ENCODE measurements around the gene CACNA1E. TPM values are rescaled to one million over a fixed set of nuclear protein-coding genes. Genes with fewer than 3 reads are reported as not detected.

Gene CACNA1E
- total RNA-seq, 2 donors from 2014 or later, result 0.11 TPM; not detected in 1

DNA sequence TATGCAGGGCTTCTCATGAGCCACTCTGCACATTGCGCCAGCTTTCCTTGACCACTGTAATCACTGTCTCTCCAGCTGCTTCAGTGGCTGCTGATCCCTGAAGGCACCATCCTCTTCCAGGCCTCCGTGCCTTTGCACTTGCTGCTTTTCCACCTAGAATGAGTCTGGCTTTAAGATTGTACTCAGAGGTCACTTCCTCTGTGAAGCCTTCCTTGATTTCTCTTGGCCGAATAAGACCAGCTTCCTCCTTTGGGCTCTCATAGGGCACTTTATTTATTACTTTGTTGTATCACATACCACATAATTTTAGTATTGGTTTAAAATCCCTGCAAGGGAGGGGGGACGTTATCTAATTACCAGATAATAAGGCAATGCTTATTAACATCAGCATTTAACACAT lies 10.6 kb downstream of the CACNA1E start:
- ATAC-seq (replicated peaks), result no peak
- peaks cover 57% of the 10 kb centered on the region for H3K27me3 Mint-ChIP-seq
- no peaks in the 10 kb centered on the region for H3K9me3 Mint-ChIP-seq
- H3K4me3 Mint-ChIP-seq, result no peak overlapping the region
- H3K4me1 Mint-ChIP-seq, result no peaks in the 10 kb centered on the region
- no peaks in the 10 kb centered on the region for H3K36me3 Mint-ChIP-seq (ENCODE audit: low read depth)
- H3K27ac Mint-ChIP-seq, result no peak overlapping the region

- H3K4me3 Mint-ChIP-seq, result no peak overlapping the region
- H3K27me3 Mint-ChIP-seq, result peaks cover 53% of the 10 kb centered on the region
- no peak for ATAC-seq (replicated peaks)
- no peak overlapping the region for H3K27ac Mint-ChIP-seq
- H3K4me1 Mint-ChIP-seq, result no peaks in the 10 kb centered on the region
- no peaks in the 10 kb centered on the region for H3K9me3 Mint-ChIP-seq
- H3K36me3 Mint-ChIP-seq (ENCODE audit: low read depth), result no peaks in the 10 kb centered on the region
These were observed 13.4 kb downstream of the CACNA1E start for GRCh38 chr1:181496759-181497158.

DNA sequence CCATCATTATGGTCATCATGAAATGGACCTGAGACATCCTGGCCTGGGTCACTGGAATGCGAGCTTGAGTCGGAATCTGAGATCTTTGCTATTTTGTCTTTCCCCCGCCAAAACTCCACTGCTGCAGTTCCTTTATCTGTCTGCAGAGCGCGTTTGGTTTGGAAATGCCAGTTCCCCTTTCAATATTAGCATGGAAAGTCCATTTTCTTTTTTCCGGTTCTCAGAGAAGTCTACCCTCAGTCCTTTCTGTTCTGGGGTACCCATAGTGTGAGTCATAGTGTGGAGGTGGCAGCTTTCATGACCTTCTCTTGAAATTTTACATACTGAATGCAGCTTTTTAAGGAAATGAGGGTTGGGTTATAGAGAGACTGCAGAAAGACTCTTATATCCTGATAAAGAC lies 14.6 kb downstream of the CACNA1E start:
- H3K27me3 Mint-ChIP-seq, result peaks cover 48% of the 10 kb centered on the region

GRCh38 chr1:181499825-181500224 lies 16.5 kb downstream of the CACNA1E start:
- peaks cover 47% of the 10 kb centered on the region for H3K27me3 Mint-ChIP-seq
- H3K36me3 Mint-ChIP-seq (ENCODE audit: low read depth), result no peaks in the 10 kb centered on the region
- H3K9me3 Mint-ChIP-seq, result no peaks in the 10 kb centered on the region
- no peaks in the 10 kb centered on the region for H3K4me1 Mint-ChIP-seq
- ATAC-seq (replicated peaks), result no peak
- no peak overlapping the region for H3K4me3 Mint-ChIP-seq
- H3K27ac Mint-ChIP-seq, result no peak overlapping the region

More for the DNA sequence above, 14.6 kb downstream of the CACNA1E start:
- Mint-ChIP-seq H3K4me1 (no peaks in the 10 kb centered on the region), H3K4me3 (no peak overlapping the region), H3K9me3 (no peaks in the 10 kb centered on the region), H3K36me3 (ENCODE audit: low read depth) (no peaks in the 10 kb centered on the region), H3K27ac (no peak overlapping the region)
- ATAC-seq (replicated peaks), result no peak

DNA sequence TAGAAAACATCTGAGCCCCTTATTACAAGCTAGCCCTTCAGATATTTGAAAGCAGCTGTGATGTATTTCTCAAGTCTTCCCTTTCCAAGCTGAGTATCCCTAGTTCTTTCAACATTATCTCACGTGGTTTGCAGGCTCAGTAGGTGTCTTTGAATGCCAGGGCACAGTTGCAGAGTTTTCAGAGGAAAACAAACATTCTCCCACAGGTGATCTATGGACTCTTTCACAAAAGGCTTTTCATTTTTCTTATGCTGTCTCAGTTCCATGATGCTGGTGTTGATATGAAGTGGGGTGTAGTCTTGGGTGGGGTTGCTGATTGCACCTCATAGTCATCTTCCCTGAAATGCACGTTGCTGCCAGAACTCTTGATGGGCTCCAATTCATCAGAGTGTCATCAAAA lies 17.3 kb downstream of the CACNA1E start:
- Mint-ChIP-seq H3K4me3 (no peak overlapping the region), H3K4me1 (no peaks in the 10 kb centered on the region), H3K27me3 (peaks cover 47% of the 10 kb centered on the region), H3K36me3 (ENCODE audit: low read depth) (no peaks in the 10 kb centered on the region), H3K9me3 (no peaks in the 10 kb centered on the region), H3K27ac (no peak overlapping the region)
- ATAC-seq (replicated peaks), result no peak

DNA sequence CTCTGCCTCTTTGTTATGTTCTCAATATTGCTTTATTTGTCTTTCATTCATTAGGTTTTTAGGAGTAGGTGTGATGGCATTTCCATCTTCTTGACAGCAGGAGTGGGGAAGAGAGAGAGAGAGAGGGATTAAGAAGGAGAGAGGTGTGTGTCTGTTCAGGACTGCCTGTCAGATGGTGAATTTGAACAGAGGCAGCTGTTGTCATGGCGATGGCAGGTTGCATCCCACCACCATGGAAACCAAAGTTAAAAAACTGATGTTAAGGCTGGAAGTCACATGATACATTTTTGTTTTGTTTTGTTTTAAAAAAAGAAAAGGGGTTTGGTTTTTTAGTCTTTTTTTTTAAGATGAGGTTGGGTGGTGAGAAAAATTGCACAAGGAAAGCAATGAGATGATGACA lies 18.3 kb downstream of the CACNA1E start:
- Mint-ChIP-seq H3K4me1 (no peaks in the 10 kb centered on the region), H3K36me3 (ENCODE audit: low read depth) (no peaks in the 10 kb centered on the region), H3K4me3 (no peak overlapping the region), H3K27ac (no peak overlapping the region), H3K9me3 (no peaks in the 10 kb centered on the region), H3K27me3 (peaks cover 42% of the 10 kb centered on the region)
- ATAC-seq (replicated peaks), result no peak

DNA sequence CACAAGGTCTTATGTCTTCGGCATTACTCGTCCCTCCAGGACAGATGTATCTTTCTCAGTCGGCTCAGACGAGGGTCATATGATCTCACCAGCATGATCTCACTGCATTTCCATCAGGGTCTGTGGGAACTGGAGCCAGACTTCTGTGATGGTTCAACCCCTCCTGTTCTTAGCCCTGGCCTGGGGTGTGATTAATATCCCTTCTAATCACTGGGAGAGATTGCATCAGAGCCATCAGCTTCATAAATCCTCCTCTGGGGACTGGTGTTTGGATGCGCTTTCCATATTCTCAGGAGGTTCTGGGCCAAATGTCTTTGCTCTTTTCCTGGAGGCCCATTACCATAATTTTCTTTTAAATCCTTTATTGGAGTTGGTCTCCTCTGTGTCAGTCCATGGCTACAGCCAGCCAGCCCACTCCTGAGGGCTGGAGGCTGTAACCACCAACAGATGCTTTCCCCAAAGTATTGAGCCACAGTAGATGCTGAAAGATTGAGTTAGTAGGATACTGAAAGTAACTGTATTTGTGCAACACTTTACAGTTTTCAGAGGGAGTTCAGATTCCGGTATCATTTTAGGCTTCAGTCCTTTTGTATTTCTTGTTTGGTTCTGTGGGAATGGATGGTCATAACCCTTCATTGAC lies 20.0 kb downstream of the CACNA1E start:
- Mint-ChIP-seq H3K27ac (no peak overlapping the region), H3K36me3 (ENCODE audit: low read depth) (no peaks in the 10 kb centered on the region), H3K9me3 (no peaks in the 10 kb centered on the region), H3K4me3 (no peak overlapping the region), H3K4me1 (no peaks in the 10 kb centered on the region), H3K27me3 (peaks cover 30% of the 10 kb centered on the region)
- ATAC-seq (replicated peaks), result no peak

DNA sequence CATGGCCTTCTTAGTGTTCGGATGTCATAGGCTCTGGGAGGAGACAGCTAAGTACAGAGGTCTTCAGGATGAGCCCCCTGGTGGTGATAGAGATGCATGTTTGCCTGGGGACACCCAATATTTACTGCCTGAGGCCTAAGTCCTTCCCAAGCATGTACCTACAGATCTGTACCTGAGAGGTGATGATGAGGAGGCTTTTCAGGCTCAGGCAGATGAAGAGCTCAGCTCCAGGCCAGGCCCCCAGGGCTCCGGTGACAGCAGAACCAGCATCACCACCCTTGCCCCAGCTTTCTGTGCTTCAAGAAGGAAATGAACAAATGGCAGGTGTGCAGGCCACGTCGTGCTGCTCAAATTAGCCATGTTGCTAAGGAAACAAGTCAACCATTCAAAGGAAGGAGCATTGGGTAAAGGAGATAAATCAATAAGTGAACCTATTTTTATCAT lies 21.1 kb downstream of the CACNA1E start:
- Mint-ChIP-seq H3K9me3 (no peaks in the 10 kb centered on the region), H3K36me3 (ENCODE audit: low read depth) (no peaks in the 10 kb centered on the region), H3K27ac (no peak overlapping the region), H3K4me3 (no peak overlapping the region), H3K4me1 (no peaks in the 10 kb centered on the region), H3K27me3 (peaks cover 23% of the 10 kb centered on the region)
- ATAC-seq (replicated peaks), result peak; percentile 19

DNA sequence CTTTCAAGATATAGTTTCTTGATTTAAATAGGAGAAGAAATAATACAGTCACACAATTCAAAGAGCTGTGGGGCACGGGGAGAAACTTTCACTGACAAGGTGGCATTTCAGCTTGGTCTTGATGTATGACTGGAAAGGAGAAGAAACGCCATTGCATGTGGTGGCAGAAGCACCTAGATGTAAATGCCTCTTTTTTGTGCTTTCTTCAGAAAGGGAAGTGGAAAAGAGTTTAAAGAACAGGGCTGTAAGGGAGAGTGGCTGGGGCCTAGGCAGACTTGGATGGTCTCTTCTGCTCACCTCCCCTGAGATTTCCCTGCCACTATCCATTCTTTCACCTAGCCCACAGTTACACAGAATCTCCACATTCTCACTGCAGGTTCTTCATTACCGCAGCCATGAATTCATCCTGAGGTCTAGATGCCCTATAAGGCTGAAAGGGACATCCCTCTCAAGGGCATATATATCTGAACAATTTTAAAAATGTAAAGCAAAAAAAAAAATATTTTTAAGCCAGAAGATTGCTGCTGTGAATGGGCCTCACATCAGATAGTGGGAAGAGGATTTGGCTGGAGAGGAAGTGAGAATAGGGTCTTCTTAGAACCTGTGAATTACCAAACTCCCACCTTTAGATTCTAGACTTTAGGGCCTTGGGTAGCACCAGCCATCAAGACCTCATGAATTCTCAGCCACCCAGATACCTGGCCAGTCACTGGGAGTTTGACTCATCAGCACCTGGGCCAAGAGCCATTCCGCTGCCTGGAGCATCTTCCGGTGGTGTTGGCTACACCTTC lies 23.4 kb downstream of the CACNA1E start:
- ATAC-seq (replicated peaks), result no peak
- Mint-ChIP-seq H3K4me3 (no peak overlapping the region), H3K4me1 (no peaks in the 10 kb centered on the region), H3K9me3 (no peaks in the 10 kb centered on the region), H3K27ac (no peak overlapping the region), H3K36me3 (ENCODE audit: low read depth) (no peaks in the 10 kb centered on the region), H3K27me3 (peaks cover 10% of the 10 kb centered on the region)

- no peak overlapping the region for H3K27ac Mint-ChIP-seq
- no peak overlapping the region for H3K4me3 Mint-ChIP-seq
- no peaks in the 10 kb centered on the region for H3K9me3 Mint-ChIP-seq
- no peak for ATAC-seq (replicated peaks)
- H3K4me1 Mint-ChIP-seq, result no peaks in the 10 kb centered on the region
- no peaks in the 10 kb centered on the region for H3K36me3 Mint-ChIP-seq (ENCODE audit: low read depth)
- H3K27me3 Mint-ChIP-seq, result peaks cover 8% of the 10 kb centered on the region
These were observed 25.3 kb downstream of the CACNA1E start for GRCh38 chr1:181508486-181509165.

GRCh38 chr1:181513786-181514297 lies 30.5 kb downstream of the CACNA1E start:
- H3K9me3 Mint-ChIP-seq, result no peaks in the 10 kb centered on the region
- H3K4me3 Mint-ChIP-seq, result no peak overlapping the region
- H3K36me3 Mint-ChIP-seq (ENCODE audit: low read depth), result no peaks in the 10 kb centered on the region
- ATAC-seq (replicated peaks), result no peak
- H3K4me1 Mint-ChIP-seq, result no peaks in the 10 kb centered on the region
- H3K27ac Mint-ChIP-seq, result no peak overlapping the region
- peaks cover 8% of the 10 kb centered on the region for H3K27me3 Mint-ChIP-seq

GRCh38 chr1:181514298-181515290 lies 31.3 kb downstream of the CACNA1E start:
- Mint-ChIP-seq H3K27ac (no peak overlapping the region), H3K4me3 (no peak overlapping the region), H3K4me1 (no peaks in the 10 kb centered on the region), H3K27me3 (peaks cover 8% of the 10 kb centered on the region), H3K9me3 (no peaks in the 10 kb centered on the region), H3K36me3 (ENCODE audit: low read depth) (no peaks in the 10 kb centered on the region)
- no peak for ATAC-seq (replicated peaks)

DNA sequence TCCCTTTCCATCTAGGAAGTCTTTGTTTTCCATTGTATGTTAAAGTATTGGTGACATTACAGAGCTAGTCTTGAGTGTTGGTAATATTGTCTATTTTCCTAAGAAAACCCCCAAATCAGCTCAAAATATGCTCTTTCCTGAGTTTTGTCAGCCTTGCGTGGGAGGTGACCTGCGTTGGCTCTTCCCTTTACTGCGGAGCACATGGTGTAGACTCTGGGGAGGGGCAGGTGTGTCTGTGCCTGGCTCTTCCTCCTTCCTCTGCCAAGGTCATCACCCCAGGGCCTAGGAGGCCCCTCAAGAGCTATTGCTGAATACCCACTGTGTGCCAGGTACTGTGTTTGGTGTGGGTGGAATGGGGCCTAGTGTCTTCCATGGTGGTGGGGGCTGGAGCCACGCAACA lies 33.4 kb downstream of the CACNA1E start:
- Mint-ChIP-seq H3K36me3 (ENCODE audit: low read depth) (no peaks in the 10 kb centered on the region), H3K27me3 (peaks cover 6% of the 10 kb centered on the region), H3K4me3 (no peak overlapping the region), H3K27ac (no peak overlapping the region), H3K9me3 (no peaks in the 10 kb centered on the region), H3K4me1 (peaks cover 4% of the 10 kb centered on the region)
- no peak for ATAC-seq (replicated peaks)

All from activated T-helper 17 cell treated with anti-CD3 and anti-CD28 coated beads, Interleukin-2, amount 50 U/mL, for 72 hours (primary cell).